ENCODE results near the gene EGF.
"Not testable (repeated sequence)": the region's sequence is repeated elsewhere in the genome, so short reads cannot be mapped to it uniquely, and the experiment has no call there.

Gene EGF

GRCh38 chr4:109912706-109913595 lies at the start of gene EGF:
Gene EGF, plus strand, starts transcription at chr4:109912883. Its CDS starts 453 bp downstream, at chr4:109913336.
- DNase-seq, result no peak

- DNase-seq, result no peak
These were observed 48.5 kb upstream of the EGF start for GRCh38 chr4:109864134-109864533.

- DNase-seq, result no peak
These were observed 42.6 kb upstream of the EGF start for GRCh38 chr4:109870061-109870460.

DNA sequence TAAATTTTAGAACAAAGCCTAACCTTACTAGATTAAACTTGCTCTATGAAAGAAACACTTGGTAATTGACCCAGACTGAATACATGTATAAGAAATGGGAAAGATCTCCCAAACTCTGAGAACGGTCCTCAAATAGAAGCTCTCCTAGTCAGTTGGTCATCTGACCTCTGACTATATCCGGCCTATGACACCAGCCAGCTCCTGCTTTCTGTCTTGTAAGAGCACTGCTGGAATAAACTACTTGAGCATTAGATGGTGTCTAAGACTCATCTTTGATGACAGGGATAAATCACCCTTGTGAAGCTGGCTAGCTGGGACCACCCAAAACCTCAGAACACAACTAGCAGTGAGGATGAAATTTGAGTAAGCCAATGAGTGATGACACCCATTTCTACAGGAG lies 40.6 kb upstream of the EGF start:
- no peak for DNase-seq

- no peak for DNase-seq
These were observed 39.6 kb upstream of the EGF start for GRCh38 chr4:109872950-109873656.

DNA sequence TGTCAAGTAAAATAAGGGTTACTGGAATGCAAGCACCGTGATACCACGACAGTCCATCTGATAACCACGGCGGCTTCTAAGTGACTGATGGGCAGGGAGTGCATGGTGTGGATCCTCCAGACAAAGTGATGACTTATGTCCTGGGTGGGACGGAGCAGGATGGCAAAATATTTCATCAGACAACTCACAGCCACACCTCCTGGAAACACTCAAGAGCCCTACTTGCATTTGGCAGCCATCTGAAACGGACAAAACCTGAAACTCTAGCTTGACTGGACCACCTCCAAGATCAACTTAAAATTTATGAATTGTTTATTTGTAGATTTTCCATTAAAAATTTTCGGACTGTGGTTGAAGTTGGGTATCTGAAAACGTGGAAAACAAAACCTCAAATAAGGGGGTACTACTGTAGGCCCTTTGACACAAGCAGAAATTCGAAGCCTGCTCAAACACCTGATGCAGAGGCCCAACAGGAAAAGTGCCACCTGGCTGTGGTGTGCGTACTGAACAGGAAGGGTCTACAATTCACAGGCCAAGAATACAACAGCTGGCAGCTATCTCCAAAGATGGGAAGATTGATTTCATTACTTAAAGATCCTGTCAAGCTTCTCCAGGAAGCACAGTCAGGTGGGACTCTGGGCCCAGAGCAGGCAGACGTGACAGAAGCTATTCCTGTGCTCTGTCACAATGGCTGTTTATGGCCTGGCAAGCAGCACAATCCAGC lies 38.7 kb upstream of the EGF start:
- no peak for DNase-seq

GRCh38 chr4:109875106-109875505 lies 37.6 kb upstream of the EGF start:
- no peak for DNase-seq

GRCh38 chr4:109875553-109875952 lies 37.1 kb upstream of the EGF start:
- not testable (repeated sequence) for DNase-seq

GRCh38 chr4:109876634-109877265 lies 35.9 kb upstream of the EGF start:
- no peak for DNase-seq

GRCh38 chr4:109877400-109877799 lies 35.3 kb upstream of the EGF start:
- DNase-seq, result no peak

- no peak for DNase-seq
These were observed 34.3 kb upstream of the EGF start for GRCh38 chr4:109878355-109878754.

DNA sequence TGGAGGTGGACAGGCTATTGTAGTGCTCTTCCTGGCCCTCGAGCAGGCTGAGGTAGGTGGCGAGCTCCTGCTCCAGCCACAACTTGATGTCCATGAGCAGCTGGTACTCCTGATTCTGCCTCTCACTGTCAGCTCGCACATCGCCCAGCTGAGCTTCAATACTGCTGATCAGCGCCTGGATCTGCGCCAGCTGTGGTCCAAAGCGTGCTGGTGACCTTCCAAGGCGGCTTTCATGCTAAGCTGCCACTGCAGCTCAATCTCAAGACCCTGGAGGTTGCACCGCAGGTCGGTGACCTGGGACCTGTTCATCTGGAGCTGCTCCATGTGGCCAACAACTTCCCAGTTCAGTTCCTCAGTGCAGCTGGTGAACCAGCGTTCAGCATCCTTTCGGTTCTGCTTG lies 33.6 kb upstream of the EGF start:
- DNase-seq, result no peak

- no peak for DNase-seq
These were observed 32.9 kb upstream of the EGF start for GRCh38 chr4:109879636-109880314.

DNA sequence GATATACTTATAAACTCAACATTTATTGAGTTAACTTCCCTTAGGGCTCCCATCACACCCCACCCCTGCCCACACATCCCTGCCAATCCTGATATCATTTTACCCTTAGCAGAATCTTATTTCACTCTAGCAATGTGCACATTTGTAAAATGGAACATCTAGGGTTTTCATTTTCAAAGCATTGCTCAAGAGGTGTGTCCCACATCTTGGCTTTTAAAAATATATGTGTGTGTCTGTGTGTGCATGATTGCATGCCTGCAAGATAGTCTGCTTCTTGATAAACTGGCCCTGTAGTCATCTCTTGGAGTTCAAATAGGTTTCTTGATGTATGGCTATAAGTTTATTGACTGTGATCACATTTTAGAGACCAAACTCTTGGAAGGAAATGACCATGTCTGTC lies 26.4 kb upstream of the EGF start:
- DNase-seq, result no peak

DNA sequence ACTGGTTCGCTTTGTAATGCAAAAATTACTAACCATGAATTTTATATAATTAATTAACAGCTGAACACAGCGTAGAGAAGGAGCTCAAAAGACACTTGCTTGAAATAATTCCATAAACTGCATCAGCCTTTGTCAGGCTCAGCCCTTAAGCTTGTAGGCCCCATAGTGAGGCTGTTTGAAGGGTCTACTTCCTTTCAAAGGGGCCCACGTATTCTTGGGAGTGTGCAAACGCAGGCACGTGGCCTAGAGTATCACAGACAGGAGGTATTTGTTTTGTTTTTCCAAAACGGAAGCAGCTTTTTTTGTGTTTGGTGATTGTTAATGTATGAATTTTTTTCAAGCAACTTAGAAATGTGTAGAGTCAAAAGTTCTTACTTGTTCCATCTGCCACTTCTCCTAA lies 25.6 kb upstream of the EGF start:
- no peak for DNase-seq

- no peak for DNase-seq
These were observed 22.6 kb upstream of the EGF start for GRCh38 chr4:109890076-109890475.

DNA sequence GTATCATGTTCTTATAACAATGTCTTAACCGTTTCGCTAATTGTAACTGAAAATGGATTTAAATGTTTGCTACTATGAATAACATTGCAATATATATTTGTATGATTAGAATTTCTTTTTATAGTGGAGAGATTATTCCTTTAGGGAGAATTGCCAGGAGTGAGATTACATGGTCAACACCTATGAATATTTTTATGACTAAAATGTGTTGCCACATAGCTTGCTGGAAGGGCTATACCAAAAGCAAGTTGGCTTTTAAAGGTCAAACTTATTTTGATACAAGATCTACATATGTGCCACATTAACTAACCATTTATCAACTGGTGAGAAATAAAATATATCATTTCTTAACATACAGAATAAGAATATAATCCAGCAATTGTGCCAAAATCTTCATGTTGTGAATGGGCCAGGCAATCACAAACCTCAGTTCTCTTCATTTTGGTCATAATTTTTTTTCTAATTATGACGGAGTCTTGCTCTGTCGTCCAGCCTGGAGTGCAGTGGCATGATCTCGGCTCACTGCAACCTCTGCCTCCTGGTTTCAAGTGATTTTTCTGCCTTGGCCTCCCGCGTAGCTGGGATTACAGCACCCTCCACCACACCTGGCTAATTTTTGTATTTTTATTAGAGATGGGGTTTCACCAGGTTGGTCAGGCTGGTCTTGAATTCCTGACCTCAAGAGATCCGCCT lies 10.0 kb upstream of the EGF start:
- no peak for DNase-seq

- no peak for DNase-seq
These were observed 4.0 kb upstream of the EGF start for GRCh38 chr4:109908731-109909130.

- no peak for DNase-seq
These were observed 2.4 kb upstream of the EGF start for GRCh38 chr4:109910256-109910655.

- DNase-seq, result no peak
These were observed 1.0 kb downstream of the EGF start for GRCh38 chr4:109913596-109914241.

GRCh38 chr4:109914322-109914721 lies 1.6 kb downstream of the EGF start:
- DNase-seq, result no peak
